Ishikawa (cell line): ENCODE data around the gene GALNT2.

Experiments used
- CEBPB ChIP-seq: IDR thresholded peaks from 2 replicates; pipeline ENCODE4 v1.6.1; 2012
- CREB1 ChIP-seq: IDR thresholded peaks from 2 replicates; pipeline ENCODE4 v1.6.1; 2012; ENCODE audit warnings: low read depth
- EGR1 ChIP-seq: IDR thresholded peaks from 2 replicates; pipeline ENCODE4 v1.6.1; 2012
- EP300 ChIP-seq: IDR thresholded peaks from 2 replicates; pipeline ENCODE4 v1.6.1; 2012; ENCODE audit warnings: borderline replicate concordance
- FOXM1 ChIP-seq: IDR thresholded peaks from 2 replicates; pipeline ENCODE4 v1.6.1; 2012; ENCODE audit warnings: low read depth, borderline replicate concordance
- MAX ChIP-seq: IDR thresholded peaks from 2 replicates; pipeline ENCODE4 v1.6.1; 2012
- NFIC ChIP-seq: IDR thresholded peaks from 2 replicates; pipeline ENCODE4 v1.6.1; 2012
- RAD21 ChIP-seq: IDR thresholded peaks from 2 replicates; pipeline ENCODE4 v1.6.1; 2012; ENCODE audit warnings: low read depth
- REST ChIP-seq: IDR thresholded peaks from 2 replicates; pipeline ENCODE4 v1.6.1; 2012; ENCODE audit warnings: low read depth, mild to moderate bottlenecking
- TAF1 ChIP-seq: IDR thresholded peaks from 2 replicates; pipeline ENCODE4 v1.6.1; 2012; ENCODE audit warnings: low read depth, mild to moderate bottlenecking
- TCF12 ChIP-seq: IDR thresholded peaks from 2 replicates; pipeline ENCODE4 v1.6.1; 2012; ENCODE audit warnings: low read depth
- TEAD4 ChIP-seq: IDR thresholded peaks from 2 replicates; pipeline ENCODE4 v1.6.1; 2012
- USF1 ChIP-seq: IDR thresholded peaks from 2 replicates; pipeline ENCODE4 v1.6.1; 2012
- YY1 ChIP-seq: IDR thresholded peaks from 2 replicates; pipeline ENCODE4 v1.6.1; 2012; ENCODE audit warnings: low read depth
- ZBTB7A ChIP-seq: IDR thresholded peaks from 2 replicates; pipeline ENCODE4 v1.6.1; 2012; ENCODE audit warnings: low read depth

The GALNT2 gene

GRCh38 chr1:230146709-230147108 lies 79.7 kb downstream of the GALNT2 start:
- no peak for TF ChIP-seq ZBTB7A
- no peak for TF ChIP-seq YY1
- TF ChIP-seq CEBPB = no peak
- no peak for TF ChIP-seq USF1
- TF ChIP-seq RAD21 = no peak
- no peak for TF ChIP-seq REST
- no peak for TF ChIP-seq FOXM1
- TF ChIP-seq TAF1 = no peak
- TF ChIP-seq EP300 = no peak
- no peak for TF ChIP-seq EGR1

GRCh38 chr1:230147253-230148125 lies 80.5 kb downstream of the GALNT2 start:
- TF ChIP-seq RAD21 (no peak), TAF1 (no peak), USF1 (no peak), EGR1 (no peak), NFIC (no peak), CREB1 (no peak), TCF12 (no peak), MAX (no peak)

- no peak for TF ChIP-seq RAD21
- no peak for TF ChIP-seq TEAD4
- no peak for TF ChIP-seq EGR1
- no peak for TF ChIP-seq ZBTB7A
- TF ChIP-seq MAX = no peak
Measured at GRCh38 chr1:230148126-230148652, 81.2 kb downstream of the GALNT2 start.

GRCh38 chr1:230148768-230149469 lies 81.9 kb downstream of the GALNT2 start:
- TF ChIP-seq MAX = no peak
- no peak for TF ChIP-seq RAD21
- no peak for TF ChIP-seq EGR1
- no peak for TF ChIP-seq TEAD4
- TF ChIP-seq NFIC = no peak
- TF ChIP-seq CEBPB = no peak
- TF ChIP-seq TAF1 = no peak
- no peak for TF ChIP-seq REST
- TF ChIP-seq TCF12 = no peak
- no peak for TF ChIP-seq YY1
- TF ChIP-seq USF1 = no peak
- TF ChIP-seq ZBTB7A = no peak

- no peak for TF ChIP-seq YY1
- TF ChIP-seq ZBTB7A = no peak
- TF ChIP-seq EP300 = no peak
- no peak for TF ChIP-seq REST
- no peak for TF ChIP-seq CEBPB
- TF ChIP-seq TAF1 = no peak
- TF ChIP-seq FOXM1 = no peak
- no peak for TF ChIP-seq EGR1
- TF ChIP-seq CREB1 = no peak
- TF ChIP-seq USF1 = no peak
- no peak for TF ChIP-seq MAX
- TF ChIP-seq RAD21 = no peak
- no peak for TF ChIP-seq TEAD4
- TF ChIP-seq TCF12 = no peak
- no peak for TF ChIP-seq NFIC
Measured at GRCh38 chr1:230149751-230150584, 82.9 kb downstream of the GALNT2 start.
